SKM-1 (cell line): ENCODE results near the gene OSBPL3.

Source experiments
- DNase-seq: peaks from one replicate; lab custom pipeline; 2025; ENCODE audit not compliant: unreplicated experiment; lab: John Stamatoyannopoulos, UW

OSBPL3 gene

GRCh38 chr7:24868741-24869140 lies 111.2 kb downstream of the OSBPL3 start:
- DNase-seq: no peak

- no peak for DNase-seq
These were observed 113.9 kb downstream of the OSBPL3 start for GRCh38 chr7:24866004-24866615.

- DNase-seq: no peak
These were observed 115.7 kb downstream of the OSBPL3 start for GRCh38 chr7:24864214-24864817.

- no peak for DNase-seq
These were observed 116.4 kb downstream of the OSBPL3 start for GRCh38 chr7:24863626-24864025.

GRCh38 chr7:24862461-24862860 lies 117.5 kb downstream of the OSBPL3 start:
- no peak for DNase-seq

GRCh38 chr7:24861336-24861735 lies 118.6 kb downstream of the OSBPL3 start:
- DNase-seq: no peak

- no peak for DNase-seq
These were observed 119.4 kb downstream of the OSBPL3 start for GRCh38 chr7:24860611-24861010.

GRCh38 chr7:24858108-24858977 lies 121.6 kb downstream of the OSBPL3 start:
- no peak for DNase-seq

GRCh38 chr7:24857623-24858022 lies 122.4 kb downstream of the OSBPL3 start:
- no peak for DNase-seq

GRCh38 chr7:24854866-24855265 lies 125.1 kb downstream of the OSBPL3 start:
- DNase-seq: no peak

GRCh38 chr7:24851786-24852185 lies 128.2 kb downstream of the OSBPL3 start:
- DNase-seq: no peak

- no peak for DNase-seq
These were observed 131.1 kb downstream of the OSBPL3 start for GRCh38 chr7:24848878-24849277.

GRCh38 chr7:24847754-24848153 lies 132.2 kb downstream of the OSBPL3 start:
- no peak for DNase-seq

GRCh38 chr7:24843821-24844434 lies 136.1 kb downstream of the OSBPL3 start:
- DNase-seq: no peak

GRCh38 chr7:24842449-24843241 lies 137.3 kb downstream of the OSBPL3 start:
- DNase-seq: no peak

GRCh38 chr7:24842029-24842428 lies 137.9 kb downstream of the OSBPL3 start:
- no peak for DNase-seq

- DNase-seq: no peak
These were observed 139.4 kb downstream of the OSBPL3 start for GRCh38 chr7:24840563-24840962.

GRCh38 chr7:24836084-24836483 lies 143.9 kb downstream of the OSBPL3 start:
- no peak for DNase-seq

- no peak for DNase-seq
These were observed 144.3 kb downstream of the OSBPL3 start for GRCh38 chr7:24835643-24836042.

- no peak for DNase-seq
These were observed 145.7 kb downstream of the OSBPL3 start for GRCh38 chr7:24834128-24834798.
